Prostate gland (tissue), 2 donors: ENCODE measurements around the gene APOL2.
"Not testable (repeated sequence)": the region's sequence is repeated elsewhere in the genome, so short reads cannot be mapped to it uniquely, and the experiment has no call there.

Experiments used
- CTCF ChIP-seq, 4 experiments: fragments of 200-600 bp in 2 of 4; fragments of 450-650 bp in 2 of 4; sonication (generic) in 2 of 4; IDR thresholded peaks; 1 replicate in 3 of 4; 2 replicates in 1 of 4; pipeline ENCODE4 v1.5.1; 2016 to 2019; ENCODE audit warnings: antibody characterized with exemption in 4 of 4, mild to moderate bottlenecking in 2 of 4, moderate library complexity in 2 of 4
- POLR2A ChIP-seq: fragments of 450-650 bp; IDR thresholded peaks from one replicate; pipeline ENCODE4 v1.6.1; 2016; ENCODE audit warnings: antibody characterized with exemption, mild to moderate bottlenecking

- TF ChIP-seq CTCF (IDR thresholded peaks at IDR 0.05); POLR2A: not testable (repeated sequence)
Observed at GRCh38 chr22:36262307-36262706, 23.0 kb upstream of the APOL2 start.
